ENCODE results near the gene RAVER1. TPM values are rescaled to one million over a fixed set of nuclear protein-coding genes. Genes with fewer than 3 reads are reported as not detected.

RAVER1 gene
- total and polyA plus RNA-seq, 2 experiments from 2014 or later: 56.2 to 71.2 TPM

GRCh38 chr19:10291554-10292205, 41.6 kb downstream of the RAVER1 start:
- peak overlapping the region; percentile 50 for H3K4me3 ChIP-seq
- no peaks in the 10 kb centered on the region for H3K9me3 ChIP-seq (ENCODE audit: low read depth)
- H3K27me3 ChIP-seq: peaks cover 96% of the 10 kb centered on the region
- H3K4me1 ChIP-seq (ENCODE audit: low read depth): no peaks in the 10 kb centered on the region
- DNase-seq (ENCODE audit: low read depth in 1 of 2, low spot score in 1 of 2): no peak
- no peak overlapping the region for H3K27ac ChIP-seq
- TF ChIP-seq CTCF (IDR thresholded peaks at IDR 0.05; ENCODE audit: low read depth, low read length): no peak
- no peaks in the 10 kb centered on the region for H3K36me3 ChIP-seq

GRCh38 chr19:10290876-10291553, 42.3 kb downstream of the RAVER1 start:
- peaks cover 90% of the 10 kb centered on the region for H3K27me3 ChIP-seq
- DNase-seq (ENCODE audit: low read depth in 1 of 2, low spot score in 1 of 2): peak; percentile 54 to 61
- H3K36me3 ChIP-seq: no peaks in the 10 kb centered on the region
- H3K4me3 ChIP-seq: peak overlapping the region; percentile 50
- no peak overlapping the region for H3K27ac ChIP-seq
- H3K4me1 ChIP-seq (ENCODE audit: low read depth): no peaks in the 10 kb centered on the region
- H3K9me3 ChIP-seq (ENCODE audit: low read depth): no peaks in the 10 kb centered on the region
- no peak for TF ChIP-seq CTCF (IDR thresholded peaks at IDR 0.05; ENCODE audit: low read depth, low read length)

- TF ChIP-seq CTCF (IDR thresholded peaks at IDR 0.05; ENCODE audit: low read depth, low read length): no peak
- H3K4me3 ChIP-seq: peak overlapping the region; percentile 50
- H3K27ac ChIP-seq: no peak overlapping the region
- H3K9me3 ChIP-seq (ENCODE audit: low read depth): no peaks in the 10 kb centered on the region
- H3K36me3 ChIP-seq: no peaks in the 10 kb centered on the region
- H3K4me1 ChIP-seq (ENCODE audit: low read depth): no peaks in the 10 kb centered on the region
- DNase-seq (ENCODE audit: low read depth in 1 of 2, low spot score in 1 of 2): peak in 1 of 2 donors; percentile 32
- H3K27me3 ChIP-seq: peaks cover 84% of the 10 kb centered on the region
These were observed 42.9 kb downstream of the RAVER1 start for GRCh38 chr19:10290357-10290875.

- Histone ChIP-seq H3K27me3 (peaks cover 79% of the 10 kb centered on the region), H3K27ac (no peak within 1 kb of the TSS)
- DNase-seq (ENCODE audit: low read depth in 1 of 2, low spot score in 1 of 2): peak; percentile 46 to 61
These were observed 43.4 kb downstream of the RAVER1 start, which contains the start of gene ICAM5 for GRCh38 chr19:10289836-10290356. ICAM5 (plus strand) TSS chr19:10289952; CDS start chr19:10290044, 92 bp downstream.

More at GRCh38 chr19:10289836-10290356, 43.4 kb downstream of the RAVER1 start, which contains the start of gene ICAM5:
- H3K9me3 ChIP-seq (ENCODE audit: low read depth): no peaks in the 10 kb centered on the region
- no peaks in the 10 kb centered on the region for H3K4me1 ChIP-seq (ENCODE audit: low read depth)
- H3K36me3 ChIP-seq: no peaks in the 10 kb centered on the region
- peak within 1 kb of the TSS; percentile 50 for H3K4me3 ChIP-seq
- no peak for TF ChIP-seq CTCF (IDR thresholded peaks at IDR 0.05; ENCODE audit: low read depth, low read length)

All from cardiac muscle cell (in vitro differentiated cells and primary cell).